HuH-7.5 (cell line): ENCODE measurements around the gene UNC5C.

Experiments
- DNase-seq: peaks from one replicate; pipeline ENCODE4 v3.0.0; 2011; ENCODE audit warnings: low spot score

UNC5C gene

GRCh38 chr4:95522682-95523530 is 25.9 kb downstream of the UNC5C start:
- DNase-seq, result no peak

GRCh38 chr4:95517576-95518345 is 31.0 kb downstream of the UNC5C start:
- DNase-seq, result no peak

- DNase-seq, result no peak
Observed at GRCh38 chr4:95516528-95517017, 32.2 kb downstream of the UNC5C start.

GRCh38 chr4:95515589-95515988 is 33.2 kb downstream of the UNC5C start:
- DNase-seq, result no peak

- no peak for DNase-seq
Observed at GRCh38 chr4:95513022-95513421, 35.8 kb downstream of the UNC5C start.

GRCh38 chr4:95511477-95511876 is 37.3 kb downstream of the UNC5C start:
- DNase-seq, result no peak

GRCh38 chr4:95510877-95511276 is 37.9 kb downstream of the UNC5C start:
- DNase-seq, result no peak

- DNase-seq, result no peak
Observed at GRCh38 chr4:95510145-95510544, 38.6 kb downstream of the UNC5C start.

- DNase-seq, result no peak
Observed at GRCh38 chr4:95508421-95508820, 40.4 kb downstream of the UNC5C start.

- DNase-seq, result no peak
Observed at GRCh38 chr4:95507561-95507960, 41.2 kb downstream of the UNC5C start.

- no peak for DNase-seq
Observed at GRCh38 chr4:95507147-95507546, 41.6 kb downstream of the UNC5C start.

GRCh38 chr4:95506264-95506663 is 42.5 kb downstream of the UNC5C start:
- no peak for DNase-seq

- no peak for DNase-seq
Observed at GRCh38 chr4:95505799-95506198, 43.0 kb downstream of the UNC5C start.

GRCh38 chr4:95505151-95505550 is 43.6 kb downstream of the UNC5C start:
- DNase-seq, result no peak

GRCh38 chr4:95504501-95504900 is 44.3 kb downstream of the UNC5C start:
- no peak for DNase-seq

GRCh38 chr4:95500361-95500760 is 48.4 kb downstream of the UNC5C start:
- DNase-seq, result no peak

- DNase-seq, result no peak
Observed at GRCh38 chr4:95499291-95499696, 49.5 kb downstream of the UNC5C start.

GRCh38 chr4:95494186-95494585 is 54.6 kb downstream of the UNC5C start:
- DNase-seq, result no peak

GRCh38 chr4:95478679-95479078 is 70.1 kb downstream of the UNC5C start:
- no peak for DNase-seq

GRCh38 chr4:95476121-95476520 is 72.7 kb downstream of the UNC5C start:
- DNase-seq, result no peak

- no peak for DNase-seq
Observed at GRCh38 chr4:95472534-95472933, 76.2 kb downstream of the UNC5C start.

- DNase-seq, result no peak
Observed at GRCh38 chr4:95470622-95471021, 78.2 kb downstream of the UNC5C start.

GRCh38 chr4:95469617-95470016 is 79.2 kb downstream of the UNC5C start:
- DNase-seq, result no peak
